SW 1271 (cell line): Measurements from ENCODE around the gene CLEC1B.
"Not testable (repeated sequence)": the region's sequence is repeated elsewhere in the genome, so short reads cannot be mapped to it uniquely, and the experiment has no call there.

Experiments used
- DNase-seq, 2 experiments: peaks; one replicate each; lab custom pipeline; 2025; lab: John Stamatoyannopoulos, UW

The CLEC1B gene

GRCh38 chr12:9974731-9975130 lies 24.2 kb downstream of the CLEC1B start:
- DNase-seq: not testable (repeated sequence)

- no peak for DNase-seq
Observed at GRCh38 chr12:9973949-9974348, 25.0 kb downstream of the CLEC1B start.

DNA sequence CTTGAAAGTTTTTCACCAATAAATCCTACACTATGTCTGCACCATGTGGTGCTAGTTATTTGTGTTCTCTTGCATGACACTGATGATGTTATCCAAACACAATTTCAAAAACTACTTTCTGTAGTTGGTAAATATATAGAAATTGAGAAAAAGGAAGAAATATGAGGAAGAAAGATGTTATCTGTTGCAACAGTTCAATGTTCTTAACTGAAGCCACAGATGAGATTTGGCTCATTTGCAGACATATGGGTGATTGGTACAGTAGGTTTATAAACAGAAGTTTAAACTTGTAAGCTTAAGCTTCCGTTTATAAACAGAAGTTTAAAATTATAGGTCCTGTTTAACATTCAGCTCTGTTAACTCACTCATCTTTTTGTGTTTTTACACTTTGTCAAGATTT lies 27.7 kb downstream of the CLEC1B start, which contains the start of gene CLEC12A:
Gene CLEC12A (plus strand): TSS at position 229 of the 400 bp plus-strand sequence. CDS start 188 bp downstream, outside the sequence.
- DNase-seq: no peak

- no peak for DNase-seq
Observed at GRCh38 chr12:9969673-9970072, 29.2 kb downstream of the CLEC1B start.

DNA sequence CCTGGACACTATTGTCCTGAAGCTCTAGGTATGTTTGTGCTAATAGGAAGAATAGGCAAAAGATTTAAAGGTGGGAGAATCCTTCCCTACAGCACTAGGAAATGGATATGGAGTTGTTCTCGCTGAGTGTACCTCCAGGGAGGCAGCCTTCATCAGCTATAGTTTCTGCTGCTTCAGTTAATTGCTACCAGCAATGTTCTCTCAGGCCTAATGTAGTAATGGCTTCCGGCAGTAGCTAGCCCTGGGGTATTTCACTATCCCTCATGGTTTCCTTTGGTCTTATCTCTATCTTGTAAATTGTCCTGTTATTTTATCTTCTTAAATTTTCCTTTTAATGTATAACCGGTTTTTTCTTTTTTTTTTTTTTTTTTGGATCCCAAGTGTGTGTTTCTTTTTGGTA lies 37.0 kb downstream of the CLEC1B start:
- DNase-seq: no peak

DNA sequence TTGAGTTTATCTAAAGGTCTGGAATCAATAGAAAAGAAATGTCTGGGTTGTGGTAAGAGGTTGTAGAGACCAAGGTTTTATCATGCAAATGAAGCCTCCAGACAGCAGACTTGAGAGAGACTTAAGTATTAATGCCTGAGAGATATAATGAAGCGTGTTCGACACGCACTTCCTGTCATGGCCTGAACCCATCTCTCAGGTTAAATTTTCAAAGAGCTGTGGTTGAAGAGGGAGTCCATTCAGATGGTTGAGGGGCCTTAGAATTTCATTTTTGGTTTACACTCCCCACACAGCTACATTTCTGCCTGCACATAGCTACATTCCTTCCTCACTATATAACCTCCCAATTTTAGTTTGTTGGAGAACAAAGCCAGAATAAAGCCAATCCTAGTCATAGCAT lies 37.8 kb downstream of the CLEC1B start:
- DNase-seq: no peak

DNA sequence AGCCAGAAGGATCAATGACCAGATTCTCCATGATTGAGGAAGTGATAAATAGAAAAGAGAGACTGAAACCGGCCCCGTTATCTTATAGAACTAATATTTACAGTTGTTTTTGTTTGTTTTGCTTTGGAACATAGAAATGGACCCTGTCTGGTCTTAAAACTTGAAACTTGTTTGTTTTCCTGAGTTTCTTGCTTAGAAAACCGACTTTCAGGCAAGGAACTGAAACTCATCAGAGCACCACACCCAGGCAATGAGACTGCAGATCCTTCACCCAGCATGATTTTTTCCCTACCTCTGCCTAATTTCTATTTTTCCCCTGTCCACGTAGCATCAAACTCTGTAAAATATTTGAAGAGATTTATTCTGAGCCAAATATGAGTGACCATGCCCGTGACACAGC lies 38.3 kb downstream of the CLEC1B start:
- no peak for DNase-seq

GRCh38 chr12:9957834-9958233 lies 41.1 kb downstream of the CLEC1B start:
- DNase-seq: no peak

GRCh38 chr12:9952954-9953729 lies 45.8 kb downstream of the CLEC1B start:
- not testable (repeated sequence) for DNase-seq

DNA sequence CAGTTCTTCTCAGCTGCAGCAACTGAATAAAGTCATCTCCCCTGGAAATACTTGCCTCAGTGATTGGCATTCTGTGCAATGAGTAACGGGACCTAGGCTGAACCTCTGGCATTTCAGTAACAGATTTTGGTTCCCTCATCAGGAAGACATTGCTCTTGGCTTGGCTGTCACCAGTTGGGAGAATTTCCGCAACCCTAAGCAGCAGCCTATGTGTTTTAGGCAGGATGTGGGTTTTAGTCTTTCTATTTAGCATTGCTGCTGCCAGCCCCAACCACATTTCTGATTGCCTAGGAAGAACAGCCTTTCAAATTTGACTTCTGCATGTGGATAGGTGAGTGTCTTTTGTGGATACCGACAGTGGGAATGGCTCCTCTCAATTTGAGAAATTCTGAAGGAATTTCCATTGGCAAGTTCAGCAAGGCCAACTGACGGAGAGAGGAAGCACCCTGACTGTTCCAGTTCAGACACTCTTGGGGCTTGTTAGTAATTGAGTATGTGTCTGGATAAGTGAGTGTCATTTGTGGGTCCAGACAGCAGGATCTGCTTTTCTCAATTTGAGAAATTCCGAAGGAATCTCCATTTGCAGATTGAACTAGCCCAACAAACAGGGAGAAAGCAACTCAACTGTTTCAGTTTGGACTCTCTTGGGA lies 47.8 kb downstream of the CLEC1B start:
- no peak for DNase-seq

DNA sequence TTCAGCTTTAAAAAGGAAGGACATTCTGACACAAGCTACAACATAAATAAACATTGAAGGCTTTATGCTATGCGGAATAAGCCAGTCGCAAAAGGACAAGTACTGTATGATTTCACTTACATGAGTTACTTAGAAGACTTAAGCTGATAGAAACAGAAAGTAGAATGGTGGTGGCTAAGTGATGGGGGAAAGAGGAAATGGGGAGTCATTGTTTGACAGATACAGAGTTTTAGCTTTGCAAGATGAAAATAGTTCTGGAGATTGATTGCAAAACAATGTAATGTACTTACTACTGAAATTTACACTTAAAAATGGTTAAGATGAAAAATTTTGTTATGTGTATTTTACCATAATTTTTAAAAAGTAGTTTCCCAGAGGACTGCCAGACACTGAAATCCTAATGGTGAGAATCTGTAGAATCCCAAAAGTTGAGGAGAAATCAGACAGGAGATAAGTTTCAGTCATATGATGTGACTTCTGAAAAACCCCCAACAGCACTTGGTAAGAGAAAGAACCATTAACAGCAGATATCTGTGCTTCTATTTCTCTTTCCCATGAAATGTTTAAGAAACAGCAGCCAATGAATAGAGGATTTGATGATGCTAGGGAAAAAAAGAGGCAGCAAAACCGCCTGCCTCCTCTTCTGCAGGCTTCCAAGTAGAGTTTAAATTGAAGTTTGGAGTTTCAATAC lies 50.2 kb downstream of the CLEC1B start:
- no peak for DNase-seq

DNA sequence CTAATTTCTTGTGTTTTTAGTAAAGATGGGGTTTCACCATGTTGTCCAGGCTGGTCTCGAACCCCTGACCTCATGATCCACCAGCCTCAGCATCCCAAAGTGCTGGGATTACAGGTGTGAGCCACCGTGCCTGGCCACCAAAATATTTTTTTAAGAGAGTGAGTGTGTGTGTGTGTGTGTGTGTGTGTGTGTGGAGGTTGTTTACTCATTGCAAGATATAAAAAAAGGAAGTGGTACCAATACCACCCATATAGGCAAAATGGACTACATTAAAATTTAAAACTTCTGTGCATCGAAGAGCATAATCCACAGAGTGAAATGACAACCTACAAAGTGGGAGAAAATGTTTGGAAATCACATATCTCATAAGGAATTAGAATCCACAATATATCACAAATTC lies 51.2 kb downstream of the CLEC1B start:
- DNase-seq: no peak

- DNase-seq: no peak
Observed at GRCh38 chr12:9944391-9944790, 54.5 kb downstream of the CLEC1B start.

GRCh38 chr12:9943240-9943639 lies 55.7 kb downstream of the CLEC1B start:
- DNase-seq: no peak
